K562 (cell line): ENCODE results near the gene COX7A2.

ENCODE experiments used
- ELF4 ChIP-seq: fragments of 450-650 bp; formaldehyde crosslinking; IDR thresholded peaks from 2 replicates; pipeline ENCODE4 v1.4.0; 2022; ENCODE audit warnings: missing genetic modification characterization
- NFYB ChIP-seq: IDR thresholded peaks from 2 replicates; pipeline ENCODE4 v1.6.1; 2011; ENCODE audit warnings: mild to moderate bottlenecking, moderate library complexity; ENCODE audit not compliant: insufficient read length; ENCODE audit errors: extremely low read depth
- ZNF140 ChIP-seq: fragments of 250-450 bp; sonication (Bioruptor Pico); IDR thresholded peaks from 2 replicates; pipeline ENCODE4 v1.8.0; 2021; ENCODE audit warnings: moderate library complexity, mild to moderate bottlenecking, inconsistent platforms

GRCh38 chr6:75202676-75203131, 40.9 kb downstream of the COX7A2 start:
- TF ChIP-seq ZNF140 (CRISPR knock-in tag): no peak
- no peak for TF ChIP-seq ELF4 (CRISPR knock-in tag)
- no peak for TF ChIP-seq NFYB
